ENCODE results near the gene MLLT3.

GRCh38 chr9:20316372-20316771, 305.9 kb downstream of the MLLT3 start:
- TF ChIP-seq CTCF (IDR thresholded peaks at IDR 0.05; ENCODE audit: insufficient read depth, low read depth, low read length) (no peak), EZH2 (IDR thresholded peaks at IDR 0.05; ENCODE audit: insufficient read depth, low read length) (no peak)
